SK-N-SH treated with all-trans-retinoic acid at 6 μM for 48 hours (cell line): Measurements from ENCODE around the gene PLXND1.

Experiments used
- ATAC-seq: fragments of 200-7000 bp; cut with Tn5 transposase; 3 replicates; pipeline ENCODE4 v1.9.1; 2020; ENCODE audit warnings: mild to moderate bottlenecking, moderate library complexity
- ARNTL ChIP-seq: fragments of 450-650 bp; formaldehyde crosslinking; IDR thresholded peaks from 2 replicates; pipeline ENCODE4 v1.5.0; 2020; ENCODE audit warnings: low read depth, mild to moderate bottlenecking, moderate library complexity, borderline replicate concordance
- BACH2 ChIP-seq: fragments of 250-450 bp; sonication (Bioruptor Pico); IDR thresholded peaks from 2 replicates; pipeline ENCODE4 v1.9.0; 2021; ENCODE audit warnings: mild to moderate bottlenecking, borderline replicate concordance
- CSDC2 ChIP-seq: fragments of 250-450 bp; sonication (Bioruptor Pico); IDR thresholded peaks from 2 replicates; pipeline ENCODE4 v1.5.0; 2020; ENCODE audit warnings: mild to moderate bottlenecking, moderate library complexity
- ESRRG ChIP-seq: fragments of 250-450 bp; sonication (Bioruptor Pico); IDR thresholded peaks from 2 replicates; pipeline ENCODE4 v1.6.1; 2021; ENCODE audit warnings: mild to moderate bottlenecking
- GLIS3 ChIP-seq: fragments of 250-450 bp; sonication (Bioruptor Pico); IDR thresholded peaks from 2 replicates; pipeline ENCODE4 v1.5.0; 2020; ENCODE audit warnings: mild to moderate bottlenecking, moderate library complexity
- ISL1 ChIP-seq: fragments of 250-450 bp; sonication (Bioruptor Pico); IDR thresholded peaks from 2 replicates; pipeline ENCODE4 v2.1.2; 2022; ENCODE audit warnings: mild to moderate bottlenecking, moderate library complexity
- OSR1 ChIP-seq: fragments of 250-450 bp; sonication (Bioruptor Pico); IDR thresholded peaks from 2 replicates; pipeline ENCODE4 v1.8.0; 2022; ENCODE audit warnings: moderate library complexity, mild to moderate bottlenecking, inconsistent platforms
- PPARA ChIP-seq: fragments of 250-450 bp; sonication (Bioruptor Pico); IDR thresholded peaks from 2 replicates; pipeline ENCODE4 v1.5.0; 2020; ENCODE audit warnings: mild to moderate bottlenecking, borderline replicate concordance
- RARB ChIP-seq: fragments of 250-450 bp; sonication (Bioruptor Pico); IDR thresholded peaks from 2 replicates; pipeline ENCODE4 v1.8.0; 2021; ENCODE audit warnings: mild to moderate bottlenecking, moderate library complexity
- SNAI2 ChIP-seq: fragments of 250-450 bp; sonication (Bioruptor Pico); IDR thresholded peaks from 2 replicates; pipeline ENCODE4 v1.5.0; 2020; ENCODE audit warnings: mild to moderate bottlenecking, moderate library complexity
- TCF4 ChIP-seq: fragments of 250-450 bp; sonication (Bioruptor Pico); IDR thresholded peaks from 2 replicates; pipeline ENCODE4 v1.8.0; 2021; ENCODE audit warnings: mild to moderate bottlenecking, moderate library complexity, borderline replicate concordance
- TOX ChIP-seq: fragments of 250-450 bp; sonication (Bioruptor Pico); IDR thresholded peaks from 2 replicates; pipeline ENCODE4 v1.8.0; 2021; ENCODE audit warnings: mild to moderate bottlenecking, moderate library complexity, borderline replicate concordance
- ZC3H10 ChIP-seq: fragments of 250-450 bp; sonication (Bioruptor Pico); IDR thresholded peaks from 2 replicates; pipeline ENCODE4 v1.5.1; 2021; ENCODE audit warnings: mild to moderate bottlenecking, moderate library complexity
- ZFP3 ChIP-seq: fragments of 250-450 bp; sonication (Bioruptor Pico); IDR thresholded peaks from 2 replicates; pipeline ENCODE4 v1.5.0; 2020; ENCODE audit warnings: mild to moderate bottlenecking, moderate library complexity
- ZFP30 ChIP-seq: fragments of 450-650 bp; formaldehyde crosslinking; IDR thresholded peaks from 2 replicates; pipeline ENCODE4 v1.5.0; 2022; ENCODE audit warnings: mild to moderate bottlenecking, moderate library complexity
- ZNF565 ChIP-seq: fragments of 450-650 bp; formaldehyde crosslinking; conservative IDR thresholded peaks from 2 replicates; pipeline ENCODE4 v1.5.0; 2020; ENCODE audit warnings: low read depth, mild to moderate bottlenecking, moderate library complexity
- ZNF70 ChIP-seq: fragments of 450-650 bp; formaldehyde crosslinking; IDR thresholded peaks from 2 replicates; pipeline ENCODE4 v1.5.0; 2020; ENCODE audit warnings: mild to moderate bottlenecking, moderate library complexity
- TF ChIP-seq, protein P1 (sequence below): fragments of 250-450 bp; sonication (Bioruptor Pico); IDR thresholded peaks from 2 replicates; pipeline ENCODE4 v1.5.1; 2020; ENCODE audit warnings: low read depth, mild to moderate bottlenecking, moderate library complexity
- TF ChIP-seq, protein P2 (sequence below): fragments of 250-450 bp; sonication (Bioruptor Pico); IDR thresholded peaks from 2 replicates; pipeline ENCODE4 v1.5.1; 2021; ENCODE audit warnings: mild to moderate bottlenecking, moderate library complexity
- TF ChIP-seq, protein P3 (sequence below): fragments of 250-450 bp; sonication (Bioruptor Pico); IDR thresholded peaks from 2 replicates; pipeline ENCODE4 v1.8.0; 2020; ENCODE audit warnings: mild to moderate bottlenecking, moderate library complexity, borderline replicate concordance
- TF ChIP-seq, protein P4 (sequence below): fragments of 250-450 bp; sonication (Bioruptor Pico); IDR thresholded peaks from 2 replicates; pipeline ENCODE4 v1.8.0; 2021; ENCODE audit warnings: low read depth, mild to moderate bottlenecking, moderate library complexity, borderline replicate concordance

Gene PLXND1

DNA sequence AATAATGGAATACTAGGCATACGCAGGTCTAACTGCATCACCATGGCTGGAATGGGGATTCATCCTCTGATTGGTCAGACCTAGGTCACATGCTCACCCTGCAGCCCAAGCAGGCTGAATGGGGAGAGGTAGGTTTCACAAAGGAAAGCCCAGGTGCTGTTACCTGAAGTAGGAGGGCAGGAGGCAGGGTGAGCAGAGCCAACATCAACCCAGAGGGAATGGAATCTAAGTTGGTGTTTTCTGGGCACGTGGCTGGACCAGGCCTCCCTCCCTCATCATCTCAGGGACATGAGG, 70.2 kb downstream of the PLXND1 start:
- ATAC-seq = no peak
- no peak for TF ChIP-seq CSDC2
- TF ChIP-seq SNAI2 (CRISPR knock-in tag) = no peak
- TF ChIP-seq ZFP30 (CRISPR knock-in tag) = no peak
- no peak for TF ChIP-seq BACH2
- TF ChIP-seq RARB (CRISPR knock-in tag) = no peak
- TF ChIP-seq OSR1 (CRISPR knock-in tag) = no peak
- TF ChIP-seq, protein P1, sequence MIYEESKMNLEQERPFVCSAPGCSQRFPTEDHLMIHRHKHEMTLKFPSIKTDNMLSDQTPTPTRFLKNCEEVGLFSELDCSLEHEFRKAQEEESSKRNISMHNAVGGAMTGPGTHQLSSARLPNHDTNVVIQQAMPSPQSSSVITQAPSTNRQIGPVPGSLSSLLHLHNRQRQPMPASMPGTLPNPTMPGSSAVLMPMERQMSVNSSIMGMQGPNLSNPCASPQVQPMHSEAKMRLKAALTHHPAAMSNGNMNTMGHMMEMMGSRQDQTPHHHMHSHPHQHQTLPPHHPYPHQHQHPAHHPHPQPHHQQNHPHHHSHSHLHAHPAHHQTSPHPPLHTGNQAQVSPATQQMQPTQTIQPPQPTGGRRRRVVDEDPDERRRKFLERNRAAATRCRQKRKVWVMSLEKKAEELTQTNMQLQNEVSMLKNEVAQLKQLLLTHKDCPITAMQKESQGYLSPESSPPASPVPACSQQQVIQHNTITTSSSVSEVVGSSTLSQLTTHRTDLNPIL (CRISPR knock-in tag) = no peak
- TF ChIP-seq, protein P2, sequence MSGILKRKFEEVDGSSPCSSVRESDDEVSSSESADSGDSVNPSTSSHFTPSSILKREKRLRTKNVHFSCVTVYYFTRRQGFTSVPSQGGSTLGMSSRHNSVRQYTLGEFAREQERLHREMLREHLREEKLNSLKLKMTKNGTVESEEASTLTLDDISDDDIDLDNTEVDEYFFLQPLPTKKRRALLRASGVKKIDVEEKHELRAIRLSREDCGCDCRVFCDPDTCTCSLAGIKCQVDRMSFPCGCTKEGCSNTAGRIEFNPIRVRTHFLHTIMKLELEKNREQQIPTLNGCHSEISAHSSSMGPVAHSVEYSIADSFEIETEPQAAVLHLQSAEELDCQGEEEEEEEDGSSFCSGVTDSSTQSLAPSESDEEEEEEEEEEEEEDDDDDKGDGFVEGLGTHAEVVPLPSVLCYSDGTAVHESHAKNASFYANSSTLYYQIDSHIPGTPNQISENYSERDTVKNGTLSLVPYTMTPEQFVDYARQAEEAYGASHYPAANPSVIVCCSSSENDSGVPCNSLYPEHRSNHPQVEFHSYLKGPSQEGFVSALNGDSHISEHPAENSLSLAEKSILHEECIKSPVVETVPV (CRISPR knock-in tag) = no peak
- no peak for TF ChIP-seq TCF4
- TF ChIP-seq ZC3H10 (CRISPR knock-in tag) = no peak
- TF ChIP-seq, all 23 proteins: peak for 0

DNA sequence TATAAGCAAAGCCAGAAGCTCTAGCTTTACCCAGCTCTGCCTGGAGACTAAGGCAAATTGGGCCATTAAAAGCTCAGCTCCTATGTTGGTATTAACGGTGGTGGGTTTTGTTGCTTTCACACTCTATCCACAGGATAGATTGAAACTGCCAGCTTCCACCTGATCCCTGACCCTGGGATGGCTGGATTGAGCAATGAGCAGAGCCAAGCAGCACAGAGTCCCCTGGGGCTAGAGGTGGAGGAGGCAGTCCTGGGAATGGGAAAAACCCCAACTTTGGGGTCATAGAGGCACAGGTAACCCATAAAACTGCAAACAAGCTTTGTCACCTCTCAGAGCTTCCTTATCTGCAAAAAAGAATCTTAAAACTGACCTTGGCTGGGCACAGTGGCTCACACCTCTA, 71.4 kb downstream of the PLXND1 start:
- no peak for ATAC-seq
- no peak for TF ChIP-seq RARB (CRISPR knock-in tag)
- no peak for TF ChIP-seq ZFP30 (CRISPR knock-in tag)
- TF ChIP-seq, protein P3, sequence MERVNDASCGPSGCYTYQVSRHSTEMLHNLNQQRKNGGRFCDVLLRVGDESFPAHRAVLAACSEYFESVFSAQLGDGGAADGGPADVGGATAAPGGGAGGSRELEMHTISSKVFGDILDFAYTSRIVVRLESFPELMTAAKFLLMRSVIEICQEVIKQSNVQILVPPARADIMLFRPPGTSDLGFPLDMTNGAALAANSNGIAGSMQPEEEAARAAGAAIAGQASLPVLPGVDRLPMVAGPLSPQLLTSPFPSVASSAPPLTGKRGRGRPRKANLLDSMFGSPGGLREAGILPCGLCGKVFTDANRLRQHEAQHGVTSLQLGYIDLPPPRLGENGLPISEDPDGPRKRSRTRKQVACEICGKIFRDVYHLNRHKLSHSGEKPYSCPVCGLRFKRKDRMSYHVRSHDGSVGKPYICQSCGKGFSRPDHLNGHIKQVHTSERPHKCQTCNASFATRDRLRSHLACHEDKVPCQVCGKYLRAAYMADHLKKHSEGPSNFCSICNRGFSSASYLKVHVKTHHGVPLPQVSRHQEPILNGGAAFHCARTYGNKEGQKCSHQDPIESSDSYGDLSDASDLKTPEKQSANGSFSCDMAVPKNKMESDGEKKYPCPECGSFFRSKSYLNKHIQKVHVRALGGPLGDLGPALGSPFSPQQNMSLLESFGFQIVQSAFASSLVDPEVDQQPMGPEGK (CRISPR knock-in tag) = no peak
- TF ChIP-seq BACH2 = no peak

DNA sequence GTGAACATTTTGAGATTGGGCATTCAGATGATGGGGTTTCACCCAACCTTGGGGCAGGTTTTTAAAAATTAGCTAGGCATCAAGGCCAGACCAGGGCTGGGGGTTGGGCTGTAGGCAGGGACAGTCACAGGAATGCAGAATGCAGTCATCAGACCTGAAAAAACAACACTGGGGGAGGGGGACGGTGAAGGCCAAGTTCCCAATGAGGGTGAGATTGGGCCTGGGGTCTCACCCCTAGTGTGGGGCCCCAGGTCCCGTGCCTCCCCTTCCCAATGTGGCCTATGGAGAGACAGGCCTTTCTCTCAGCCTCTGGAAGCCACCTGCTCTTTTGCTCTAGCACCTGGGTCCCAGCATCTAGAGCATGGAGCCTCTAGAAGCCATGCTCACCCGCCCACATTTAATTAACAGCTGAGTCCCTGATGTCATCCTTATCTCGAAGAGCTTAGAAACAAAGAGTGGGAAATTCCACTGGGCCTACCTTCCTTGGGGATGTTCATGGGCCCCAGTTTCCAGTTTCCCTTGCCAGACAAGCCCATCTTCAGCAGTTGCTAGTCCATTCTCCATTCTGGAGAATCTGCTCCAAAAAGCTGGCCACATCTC, 71.9 kb downstream of the PLXND1 start:
- TF ChIP-seq, protein P1 (CRISPR knock-in tag) = no peak
- TF ChIP-seq ZFP3 (CRISPR knock-in tag) (no peak), BACH2 (no peak), ZNF70 (CRISPR knock-in tag) (no peak), OSR1 (CRISPR knock-in tag) (no peak), TOX (CRISPR knock-in tag) (no peak), ZNF565 (CRISPR knock-in tag) (no peak), CSDC2 (no peak)
- TF ChIP-seq, protein P4, sequence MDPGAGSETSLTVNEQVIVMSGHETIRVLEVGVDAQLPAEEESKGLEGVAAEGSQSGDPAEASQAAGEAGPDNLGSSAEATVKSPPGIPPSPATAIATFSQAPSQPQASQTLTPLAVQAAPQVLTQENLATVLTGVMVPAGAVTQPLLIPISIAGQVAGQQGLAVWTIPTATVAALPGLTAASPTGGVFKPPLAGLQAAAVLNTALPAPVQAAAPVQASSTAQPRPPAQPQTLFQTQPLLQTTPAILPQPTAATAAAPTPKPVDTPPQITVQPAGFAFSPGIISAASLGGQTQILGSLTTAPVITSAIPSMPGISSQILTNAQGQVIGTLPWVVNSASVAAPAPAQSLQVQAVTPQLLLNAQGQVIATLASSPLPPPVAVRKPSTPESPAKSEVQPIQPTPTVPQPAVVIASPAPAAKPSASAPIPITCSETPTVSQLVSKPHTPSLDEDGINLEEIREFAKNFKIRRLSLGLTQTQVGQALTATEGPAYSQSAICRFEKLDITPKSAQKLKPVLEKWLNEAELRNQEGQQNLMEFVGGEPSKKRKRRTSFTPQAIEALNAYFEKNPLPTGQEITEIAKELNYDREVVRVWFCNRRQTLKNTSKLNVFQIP (CRISPR knock-in tag) = no peak
- ATAC-seq = no peak

DNA sequence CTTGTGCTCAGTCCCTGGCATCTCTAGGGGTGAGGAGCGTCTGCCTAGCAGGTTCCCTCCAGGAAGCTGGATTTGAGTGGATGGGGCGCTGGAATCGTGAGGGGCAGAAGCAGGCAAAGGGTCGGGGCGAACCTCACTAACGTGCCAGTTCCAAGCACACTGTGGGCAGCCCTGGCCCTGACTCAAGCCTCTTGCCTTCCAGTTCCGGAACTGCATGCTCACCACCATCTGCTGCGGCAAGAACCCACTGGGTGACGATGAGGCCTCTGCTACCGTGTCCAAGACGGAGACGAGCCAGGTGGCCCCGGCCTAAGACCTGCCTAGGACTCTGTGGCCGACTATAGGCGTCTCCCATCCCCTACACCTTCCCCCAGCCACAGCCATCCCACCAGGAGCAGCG, 73.1 kb downstream of the PLXND1 start:
- no peak for ATAC-seq
- no peak for TF ChIP-seq ISL1 (CRISPR knock-in tag)
- TF ChIP-seq, protein P3 (CRISPR knock-in tag) = no peak
- no peak for TF ChIP-seq CSDC2
- TF ChIP-seq PPARA = no peak
- TF ChIP-seq TCF4 = no peak
- TF ChIP-seq ESRRG (CRISPR knock-in tag) = no peak
- TF ChIP-seq, protein P4 (CRISPR knock-in tag) = no peak
- no peak for TF ChIP-seq TOX (CRISPR knock-in tag)
- no peak for TF ChIP-seq ZNF70 (CRISPR knock-in tag)
- TF ChIP-seq OSR1 (CRISPR knock-in tag) = no peak
- no peak for TF ChIP-seq ARNTL (CRISPR knock-in tag)
- TF ChIP-seq ZNF565 (CRISPR knock-in tag) = no peak
- TF ChIP-seq, protein P1 (CRISPR knock-in tag) = no peak
- TF ChIP-seq BACH2 = no peak
- no peak for TF ChIP-seq GLIS3 (CRISPR knock-in tag)
- TF ChIP-seq ZFP30 (CRISPR knock-in tag) = no peak
